Gastrocnemius medialis (tissue), 4 donors: ENCODE measurements around the gene IGSF9B.

Experiments used
- POLR2A ChIP-seq, 2 donors: fragments of 450-650 bp; IDR thresholded peaks; one replicate each; pipeline ENCODE4 v1.6.1; 2017; ENCODE audit warnings: antibody characterized with exemption in 2 of 2, mild to moderate bottlenecking in 2 of 2, moderate library complexity in 2 of 2
- TF ChIP-seq, protein P1 (sequence below), 5 experiments: fragments of 450-650 bp in 3 of 5; fragments of 200-600 bp in 2 of 5; sonication (generic) in 2 of 5; IDR thresholded peaks in 4 of 5; conservative IDR thresholded peaks in 1 of 5; 1 replicate in 4 of 5; 2 replicates in 1 of 5; pipeline ENCODE4 v1.5.1; 2016 to 2019; ENCODE audit warnings: antibody characterized with exemption in 5 of 5, mild to moderate bottlenecking in 3 of 5, moderate library complexity in 3 of 5

DNA sequence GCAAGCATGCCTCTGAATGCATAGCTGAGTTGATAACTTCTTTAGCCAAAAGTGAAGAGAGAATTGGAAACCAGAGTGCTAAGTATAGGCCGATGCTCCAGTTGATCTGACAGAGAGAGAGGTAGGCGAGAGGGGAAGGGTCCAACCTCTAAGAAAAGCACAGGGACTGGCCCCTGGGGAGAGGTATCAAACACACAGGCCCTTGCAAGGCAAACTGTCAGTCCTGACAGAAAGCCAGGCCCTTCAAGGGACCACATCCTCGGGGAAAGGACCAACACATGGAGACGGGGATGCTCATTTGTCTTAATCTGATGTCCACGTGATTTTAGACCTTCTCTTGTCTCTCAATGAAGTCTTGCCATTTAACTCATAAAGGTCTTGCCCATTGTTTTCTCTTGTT, 67.6 kb downstream of the IGSF9B start:
- TF ChIP-seq, protein P1, sequence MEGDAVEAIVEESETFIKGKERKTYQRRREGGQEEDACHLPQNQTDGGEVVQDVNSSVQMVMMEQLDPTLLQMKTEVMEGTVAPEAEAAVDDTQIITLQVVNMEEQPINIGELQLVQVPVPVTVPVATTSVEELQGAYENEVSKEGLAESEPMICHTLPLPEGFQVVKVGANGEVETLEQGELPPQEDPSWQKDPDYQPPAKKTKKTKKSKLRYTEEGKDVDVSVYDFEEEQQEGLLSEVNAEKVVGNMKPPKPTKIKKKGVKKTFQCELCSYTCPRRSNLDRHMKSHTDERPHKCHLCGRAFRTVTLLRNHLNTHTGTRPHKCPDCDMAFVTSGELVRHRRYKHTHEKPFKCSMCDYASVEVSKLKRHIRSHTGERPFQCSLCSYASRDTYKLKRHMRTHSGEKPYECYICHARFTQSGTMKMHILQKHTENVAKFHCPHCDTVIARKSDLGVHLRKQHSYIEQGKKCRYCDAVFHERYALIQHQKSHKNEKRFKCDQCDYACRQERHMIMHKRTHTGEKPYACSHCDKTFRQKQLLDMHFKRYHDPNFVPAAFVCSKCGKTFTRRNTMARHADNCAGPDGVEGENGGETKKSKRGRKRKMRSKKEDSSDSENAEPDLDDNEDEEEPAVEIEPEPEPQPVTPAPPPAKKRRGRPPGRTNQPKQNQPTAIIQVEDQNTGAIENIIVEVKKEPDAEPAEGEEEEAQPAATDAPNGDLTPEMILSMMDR (IDR thresholded peaks at IDR 0.05 in 4 of 5, conservative IDR thresholded peaks at IDR 0.05 in 1 of 5), result no peak
- TF ChIP-seq POLR2A (IDR thresholded peaks at IDR 0.05), result no peak
